CD1c-positive myeloid dendritic cell (primary cell): ENCODE data around the gene DPF1.

Experiments
- DNase-seq: peaks from one replicate; pipeline ENCODE4 v3.0.0-alpha.2; 2016; ENCODE audit errors: extremely low spot score

The DPF1 gene

DNA sequence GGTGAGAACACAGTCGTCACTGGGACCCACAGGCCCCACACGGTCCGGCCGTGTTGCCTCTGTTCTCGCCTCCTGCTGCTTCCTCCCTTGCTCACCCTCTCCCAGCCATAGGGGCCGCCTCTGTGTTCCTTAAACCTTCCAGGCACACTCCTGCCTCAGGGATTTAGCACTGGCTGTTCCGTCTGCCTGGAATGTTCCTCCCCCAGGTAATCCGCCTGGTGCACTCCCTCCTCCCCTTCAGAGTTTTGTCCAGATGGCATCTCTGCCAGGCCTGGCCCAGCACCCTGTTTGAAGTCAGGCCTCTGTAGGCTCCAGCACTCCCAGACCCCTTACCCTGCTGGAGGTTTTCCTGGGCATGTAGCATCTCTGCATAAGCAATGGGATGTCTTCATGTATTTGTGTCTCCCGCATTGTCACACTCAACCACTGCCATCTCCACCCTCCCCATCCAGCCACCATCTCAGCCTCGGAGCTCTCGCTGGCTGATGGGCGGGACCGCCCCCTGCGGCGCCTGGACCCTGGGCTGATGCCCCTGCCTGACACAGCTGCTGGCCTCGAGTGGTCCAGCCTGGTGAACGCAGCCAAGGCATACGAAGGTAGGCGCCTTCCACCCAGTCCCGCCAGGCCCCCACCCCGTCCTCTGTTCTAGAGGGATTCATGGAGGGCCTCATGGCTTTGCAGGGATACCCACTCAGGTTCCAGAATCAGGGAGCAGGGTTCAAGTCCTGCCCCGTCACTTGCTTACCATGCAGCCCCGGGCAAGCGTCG is 25.9 kb downstream of the DPF1 start:
- no peak for DNase-seq

DNA sequence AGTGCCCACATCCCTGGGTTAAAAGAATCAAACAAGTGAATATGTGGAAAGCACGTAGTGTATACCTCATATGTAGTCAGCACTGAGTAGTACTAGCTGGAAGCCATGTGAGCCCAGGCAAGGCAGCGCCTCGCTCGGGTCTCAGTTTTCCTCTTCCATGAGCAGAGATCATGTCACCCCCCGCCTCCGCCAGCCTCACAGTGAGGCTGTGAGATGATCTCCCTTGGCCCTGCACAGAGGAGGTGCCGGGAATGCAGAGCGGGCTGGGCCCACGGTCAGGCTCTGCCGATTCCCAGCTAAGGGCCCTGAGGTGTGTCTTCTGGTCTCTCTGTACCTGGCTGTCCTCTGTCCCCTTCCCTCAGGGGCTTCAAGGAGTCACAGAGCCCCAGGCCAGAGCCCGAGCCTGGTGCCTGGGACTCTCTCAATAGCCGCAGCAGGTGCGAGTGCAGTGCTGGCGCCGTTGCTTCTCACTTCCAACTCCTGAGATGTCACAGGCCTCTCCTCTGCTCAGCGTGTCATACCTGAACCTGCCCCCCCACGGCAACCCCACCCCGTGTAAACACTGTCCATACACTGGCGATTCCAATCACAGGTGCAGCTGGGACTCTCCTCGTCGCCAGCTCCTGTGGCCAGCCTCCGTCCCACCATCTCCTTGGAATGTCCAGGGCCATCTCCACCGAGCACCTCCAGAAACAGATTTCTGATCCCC is 26.9 kb downstream of the DPF1 start:
- DNase-seq, result no peak

DNA sequence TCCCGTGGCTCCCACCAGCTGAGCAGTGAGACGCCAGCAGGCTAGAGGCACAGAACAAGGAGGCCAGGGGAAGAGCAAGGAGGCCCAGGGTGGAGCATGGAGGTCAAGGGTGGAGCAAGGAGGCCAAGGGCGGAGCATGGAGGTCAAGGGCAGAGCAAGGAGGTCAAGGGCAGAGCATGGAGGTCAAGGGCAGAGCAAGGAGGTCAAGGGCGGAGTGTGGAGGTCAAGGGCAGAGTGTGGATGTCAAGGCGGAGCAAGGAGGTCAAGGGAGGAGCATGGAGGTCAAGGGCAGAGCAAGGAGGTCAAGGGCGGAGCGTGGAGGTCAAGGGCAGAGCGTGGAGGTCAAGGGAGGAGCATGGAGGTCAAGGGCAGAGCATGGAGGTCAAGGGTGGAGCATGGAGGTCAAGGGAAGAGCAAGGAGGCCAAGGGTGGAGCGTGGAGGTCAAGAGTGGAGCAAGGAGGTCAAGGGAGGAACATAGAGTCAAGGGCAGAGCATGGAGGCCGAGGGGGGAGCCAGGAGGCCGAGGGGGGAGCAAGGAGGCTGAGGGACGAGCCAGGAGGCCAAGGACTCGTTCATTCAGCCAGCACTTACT is 27.7 kb downstream of the DPF1 start:
- no peak for DNase-seq

DNA sequence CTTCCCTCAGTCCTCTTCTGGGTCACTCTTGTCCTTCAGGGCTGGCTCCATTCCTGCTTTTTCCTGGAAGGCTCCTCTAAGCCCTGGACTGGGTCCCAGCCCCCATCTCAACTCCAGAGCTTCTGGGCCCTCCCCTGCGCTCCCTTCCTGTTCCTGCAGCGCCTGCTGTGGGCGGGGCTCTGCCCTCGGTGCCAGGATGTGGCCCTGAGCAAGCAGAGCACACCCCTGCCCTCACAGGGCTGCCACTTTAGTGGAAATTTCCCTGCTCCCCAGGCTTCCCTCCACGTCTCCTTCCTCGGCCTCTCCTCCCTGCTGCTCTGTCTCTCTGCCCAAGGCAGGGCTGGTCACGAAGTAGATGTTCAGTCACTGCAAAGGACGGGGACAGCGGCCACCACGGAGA is 28.8 kb downstream of the DPF1 start:
- DNase-seq, result no peak

DNA sequence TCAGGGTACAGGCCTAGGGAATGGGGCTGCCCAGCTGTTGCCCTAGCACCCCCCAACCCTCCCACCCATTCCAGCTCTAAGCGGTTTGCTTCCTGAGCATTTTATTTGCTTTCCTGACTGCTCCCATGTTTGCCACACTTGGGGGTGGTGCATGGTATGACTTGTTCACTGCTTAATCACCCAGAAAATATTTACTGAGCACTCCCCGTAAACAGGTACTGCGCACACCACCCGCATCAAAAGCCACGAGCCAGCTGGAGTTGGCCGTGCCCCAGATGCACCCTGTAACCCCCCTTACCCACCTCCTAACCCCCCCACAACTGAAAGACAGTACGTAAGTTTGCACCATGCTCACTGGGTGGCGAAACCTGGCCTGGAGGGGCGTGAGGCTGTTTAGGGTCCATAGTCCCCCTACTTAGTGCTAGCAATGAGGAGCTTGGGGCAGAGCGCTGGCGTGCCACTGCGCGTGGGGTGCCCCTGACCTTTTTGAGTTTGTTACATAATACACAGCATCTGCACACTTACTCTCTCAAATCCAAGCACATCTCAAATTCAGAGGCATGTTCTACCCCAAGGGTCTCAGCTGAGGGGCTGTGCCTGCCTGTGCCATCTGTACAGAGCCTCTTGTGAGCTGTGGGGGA is 29.8 kb downstream of the DPF1 start:
- no peak for DNase-seq

DNA sequence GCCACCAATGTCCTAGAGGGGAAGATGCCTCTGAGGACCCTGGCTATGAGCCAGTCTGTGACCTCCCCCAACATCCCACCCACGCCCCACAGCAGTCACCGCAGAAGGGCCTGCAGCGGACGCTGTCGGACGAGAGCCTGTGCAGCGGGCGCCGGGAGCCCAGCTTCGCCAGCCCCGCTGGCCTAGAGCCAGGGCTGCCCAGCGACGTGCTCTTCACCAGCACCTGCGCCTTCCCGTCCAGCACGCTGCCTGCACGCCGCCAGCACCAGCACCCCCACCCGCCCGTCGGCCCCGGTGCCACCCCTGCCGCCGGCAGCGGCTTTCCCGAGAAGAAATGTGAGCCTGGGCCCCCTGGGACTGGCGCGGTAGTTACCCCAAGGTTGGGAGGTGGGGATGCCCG is 30.6 kb downstream of the DPF1 start:
- no peak for DNase-seq

DNA sequence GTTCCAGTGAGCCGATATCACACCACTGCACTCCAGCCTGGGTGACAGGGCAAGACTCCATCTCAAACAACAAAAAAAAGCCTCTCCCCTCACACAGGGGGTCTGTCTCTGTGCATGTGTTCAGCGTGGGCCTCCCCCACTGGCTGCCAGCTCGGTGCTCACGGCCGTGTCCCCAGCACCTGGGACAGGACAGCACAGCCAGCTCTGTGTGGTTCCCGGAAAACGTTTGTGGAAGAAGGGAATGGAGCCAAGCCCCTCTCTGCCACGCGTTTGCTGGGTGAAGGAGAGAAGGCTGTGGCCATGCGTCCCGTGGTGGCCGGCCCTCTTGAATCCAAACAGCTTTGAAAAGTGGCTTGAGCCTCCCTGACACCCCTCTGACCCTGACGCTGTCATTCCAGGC is 32.3 kb downstream of the DPF1 start:
- no peak for DNase-seq

DNA sequence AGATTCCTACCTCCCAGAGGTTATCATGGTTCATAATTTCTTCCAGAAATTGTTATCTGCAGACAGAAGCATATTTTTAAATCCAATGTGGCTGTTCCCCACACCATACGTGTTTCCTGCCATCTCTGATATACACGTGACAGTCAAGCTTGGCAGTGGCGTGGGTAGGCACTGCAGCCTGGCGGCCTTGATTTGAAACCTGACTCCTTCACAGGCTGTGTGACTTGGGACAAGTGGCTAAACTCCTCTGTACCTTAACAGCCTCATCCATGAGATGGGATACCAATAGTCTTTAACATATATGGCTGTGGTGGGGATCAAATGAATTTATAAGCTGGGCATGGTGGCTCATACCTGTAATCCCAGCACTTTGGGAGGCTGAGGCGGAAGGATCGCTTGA is 33.2 kb downstream of the DPF1 start:
- no peak for DNase-seq

DNA sequence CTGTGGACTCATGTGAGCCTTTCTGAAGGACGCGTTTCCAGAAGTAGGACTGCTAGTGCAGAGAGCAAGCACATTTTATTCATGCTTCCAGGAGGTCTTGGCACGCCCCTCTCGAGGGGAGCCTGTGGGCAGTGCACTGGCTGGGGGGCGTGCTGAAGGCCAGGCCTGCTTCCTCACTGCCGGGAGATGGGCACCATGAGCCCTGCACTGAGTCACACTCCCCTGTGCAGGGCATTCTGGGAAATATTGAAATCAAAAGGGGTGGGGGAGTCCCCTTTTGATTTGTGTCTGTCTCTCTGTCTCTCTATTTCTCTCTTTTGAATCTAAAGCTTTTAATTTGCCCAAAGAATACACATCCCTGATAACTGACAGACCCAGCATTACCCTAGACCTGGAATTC is 34.0 kb downstream of the DPF1 start:
- no peak for DNase-seq

DNA sequence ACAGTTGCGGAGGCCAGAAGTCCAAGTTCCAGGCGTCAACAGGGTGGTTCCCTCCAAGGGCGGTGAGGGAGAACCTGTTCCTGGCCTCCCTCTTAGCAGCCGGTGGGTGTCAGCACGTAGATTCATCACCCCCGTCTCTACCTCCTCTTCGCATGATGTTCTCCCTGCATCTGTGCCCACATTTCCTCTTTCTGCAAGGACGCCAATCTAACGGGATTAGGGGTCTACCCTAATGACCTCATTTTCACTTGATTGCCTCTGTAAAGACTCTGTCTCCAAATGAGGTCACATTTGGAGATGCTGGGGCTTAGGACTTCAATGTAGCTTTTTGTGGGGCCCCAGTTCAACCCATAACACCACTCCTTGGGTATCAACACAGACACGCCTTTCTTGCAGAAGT is 38.5 kb downstream of the DPF1 start:
- no peak for DNase-seq

DNA sequence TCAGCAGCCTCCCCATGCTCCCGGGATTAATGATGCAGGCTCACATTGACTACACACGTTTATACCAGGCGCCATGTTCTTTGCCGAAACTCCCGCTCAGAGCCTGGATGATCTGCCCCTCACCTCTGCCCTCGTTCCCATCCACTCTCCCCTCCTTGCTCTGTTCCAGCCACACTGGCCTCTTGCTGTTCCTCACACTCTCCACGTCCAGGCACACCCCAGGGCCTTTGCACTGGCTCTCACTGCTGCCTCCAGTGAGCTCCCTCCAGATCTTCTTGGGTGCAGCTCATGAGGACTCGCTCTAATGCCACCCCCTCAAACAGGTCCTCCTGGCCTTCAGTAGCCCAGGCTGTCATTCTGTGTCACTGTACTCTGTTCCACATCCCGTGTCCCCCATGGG is 39.2 kb downstream of the DPF1 start:
- DNase-seq, result no peak

DNA sequence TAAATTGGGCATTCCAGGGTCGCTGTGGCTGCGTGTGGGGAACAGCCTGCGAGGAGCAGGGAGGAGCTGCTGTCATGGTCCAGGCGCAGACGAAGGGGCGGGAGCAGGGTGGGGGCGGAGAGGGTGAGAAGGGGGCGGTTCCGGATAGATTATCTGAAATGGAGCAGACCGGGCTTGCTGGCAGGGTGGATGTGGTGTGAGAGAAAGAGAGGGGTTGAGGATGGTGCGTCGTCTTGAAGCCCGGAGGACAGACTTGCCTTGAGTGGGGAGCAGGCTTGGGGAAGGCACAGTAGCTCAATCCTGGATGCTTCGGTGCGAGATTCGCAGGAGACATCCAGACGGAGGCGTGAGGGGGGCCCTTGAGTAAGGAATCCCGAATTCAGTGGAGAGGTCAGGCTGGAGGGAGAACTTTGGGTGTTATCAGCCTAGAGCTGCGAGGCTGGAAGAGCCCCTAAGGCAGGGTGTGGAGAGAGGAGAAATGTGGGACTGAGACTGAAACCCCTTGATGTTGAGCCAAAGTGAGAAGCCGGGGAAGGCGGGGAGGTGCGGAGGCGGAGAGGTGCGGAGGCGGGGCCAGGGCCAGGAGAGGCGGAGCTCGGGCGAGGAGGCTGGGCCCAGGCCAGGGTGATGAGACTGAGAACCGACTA is 40.6 kb downstream of the DPF1 start:
- DNase-seq, result no peak

DNA sequence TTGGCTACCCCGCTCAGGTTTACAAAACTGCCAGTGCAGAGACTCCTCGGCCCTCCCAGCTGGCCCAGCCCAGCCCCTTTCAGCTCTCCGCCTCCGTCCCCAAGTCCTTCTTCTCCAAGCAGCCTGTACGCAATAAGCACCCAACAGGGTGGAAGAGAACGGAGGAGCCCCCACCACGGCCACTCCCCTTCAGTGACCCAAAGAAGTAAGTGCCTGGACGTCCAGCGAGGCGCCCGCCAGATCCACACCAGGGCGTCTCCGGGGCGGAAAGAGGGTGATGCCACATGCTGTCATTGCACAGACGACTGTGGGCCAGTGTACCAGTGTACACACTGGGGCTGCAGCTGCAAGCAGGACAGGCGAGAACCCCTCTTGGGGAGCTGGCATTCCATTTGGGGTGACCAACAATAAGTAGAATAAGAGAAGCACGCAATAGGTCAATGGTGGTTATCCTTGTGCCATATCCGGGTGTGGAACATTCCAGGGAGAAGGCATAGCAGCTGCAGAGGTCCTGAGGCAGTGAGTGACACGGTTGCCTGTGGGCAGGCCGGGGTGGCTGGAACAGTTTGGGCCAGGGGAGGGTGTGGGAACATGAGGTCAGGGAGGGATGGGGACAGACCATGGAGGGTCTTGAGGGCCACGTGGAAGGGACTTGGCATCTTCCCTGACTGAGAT is 41.3 kb downstream of the DPF1 start:
- DNase-seq, result no peak

DNA sequence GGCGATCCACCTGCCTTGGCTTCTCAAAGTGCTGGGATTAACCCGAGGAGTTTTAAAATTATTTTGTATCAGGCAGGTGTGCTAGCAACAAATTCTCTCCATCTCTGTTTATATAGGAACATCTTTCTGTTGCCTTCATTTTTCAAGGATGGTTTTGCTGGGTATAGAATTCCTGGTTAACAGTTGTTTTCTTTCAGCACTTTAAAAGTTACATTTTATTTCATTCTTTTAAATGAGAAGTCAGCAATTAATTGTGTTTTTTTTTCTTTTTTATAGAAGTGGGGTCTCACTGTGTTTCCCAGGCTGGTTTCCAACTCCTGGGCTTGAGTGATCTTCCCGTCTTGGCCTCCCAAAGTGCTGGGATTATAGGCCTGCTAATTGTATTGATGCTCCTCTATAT is 44.0 kb downstream of the DPF1 start:
- no peak for DNase-seq

DNA sequence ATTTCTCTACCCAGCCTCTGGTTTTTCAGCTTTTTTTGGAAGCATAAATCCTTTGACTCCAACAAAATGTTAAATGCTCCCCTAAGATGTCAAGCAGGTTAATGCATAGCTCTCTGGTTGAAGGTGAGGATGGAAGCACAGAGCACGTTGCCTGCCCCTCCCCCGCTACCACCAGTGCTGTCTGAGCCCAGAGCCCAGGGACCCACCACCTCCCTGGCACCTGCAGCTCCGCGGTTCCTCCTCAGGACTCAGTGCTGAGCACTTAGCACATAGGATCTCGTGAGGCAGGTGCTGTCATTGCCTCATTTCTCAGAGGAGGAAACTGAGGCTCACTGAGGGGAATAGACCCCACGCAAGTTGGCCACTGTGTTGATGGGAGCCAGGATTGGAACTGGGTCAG is 48.6 kb downstream of the DPF1 start:
- DNase-seq, result no peak

DNA sequence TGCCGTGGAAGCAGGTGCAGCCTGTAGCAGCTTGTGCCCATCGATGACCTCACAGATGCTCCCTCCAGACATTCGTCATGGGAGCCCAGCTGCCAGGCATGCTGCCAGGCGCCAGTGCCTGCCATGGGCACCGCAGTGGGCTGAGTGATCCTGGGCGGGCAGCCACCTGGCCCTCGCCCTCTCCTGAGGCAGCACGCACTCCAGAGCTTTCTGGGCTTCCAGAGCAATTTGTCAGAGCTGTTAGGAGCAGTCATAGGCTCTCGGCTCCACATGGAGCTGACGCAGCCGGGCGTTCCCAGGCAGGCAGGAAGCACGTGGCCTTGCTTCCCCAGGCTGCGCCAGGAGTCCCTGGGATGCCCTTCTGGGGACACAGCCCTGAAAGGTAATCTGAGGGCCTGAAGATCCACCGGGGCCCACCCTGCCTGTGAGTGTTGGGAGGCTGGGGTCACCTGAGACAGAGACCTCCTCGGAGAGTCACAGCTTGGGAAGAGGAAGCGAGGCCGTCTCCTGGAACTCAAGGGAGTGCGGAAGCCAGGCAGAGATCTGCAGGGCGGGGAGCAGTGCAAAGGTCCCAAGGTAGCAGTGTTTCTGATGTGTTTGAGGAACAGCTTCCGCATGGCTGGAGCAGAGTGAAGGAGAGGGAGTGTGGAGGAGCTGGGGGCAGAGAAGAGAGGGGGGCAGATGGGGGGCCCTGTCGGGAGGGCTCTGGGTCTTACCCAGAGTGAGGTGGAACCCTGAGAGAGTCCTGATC is 50.6 kb downstream of the DPF1 start:
- DNase-seq, result no peak

DNA sequence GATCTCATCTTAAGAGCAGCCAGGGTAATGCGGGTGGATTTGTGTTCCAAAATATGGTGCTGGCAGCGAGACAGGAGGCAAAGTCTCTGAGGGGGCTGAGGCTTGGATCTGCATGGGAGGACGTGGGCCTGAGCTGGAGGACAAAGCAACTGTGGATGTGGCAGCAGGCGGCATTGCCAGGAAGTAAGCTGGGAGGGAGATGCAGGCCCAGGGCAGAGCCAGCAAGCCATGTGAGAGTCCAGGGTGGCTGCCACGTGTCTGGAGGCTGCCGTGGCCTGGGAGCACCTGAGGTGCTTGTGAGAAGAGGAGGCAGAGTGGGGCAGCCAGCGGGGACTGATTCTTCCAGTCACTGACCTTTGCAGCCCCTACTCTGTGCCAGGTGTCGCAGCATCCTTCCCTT is 52.0 kb downstream of the DPF1 start:
- no peak for DNase-seq

DNA sequence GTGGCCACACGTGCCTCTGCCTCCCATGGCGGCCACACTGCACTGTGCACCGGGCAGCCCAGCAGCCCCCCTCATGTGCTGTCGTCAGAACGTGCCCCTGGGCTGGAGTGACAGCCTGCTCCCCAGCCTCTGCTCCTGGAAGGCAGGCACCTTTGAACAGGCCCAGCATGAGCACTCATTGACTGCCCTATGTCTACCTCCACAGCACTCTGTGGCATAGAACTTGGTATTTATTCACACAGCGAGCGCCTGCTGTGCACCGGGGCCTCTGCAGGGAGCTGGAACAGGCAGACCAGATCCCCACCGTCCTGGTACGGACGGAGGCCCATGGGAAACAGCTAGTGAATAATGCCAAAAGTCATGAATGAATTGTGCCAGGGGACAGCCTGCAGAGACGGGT is 53.7 kb downstream of the DPF1 start:
- no peak for DNase-seq

DNA sequence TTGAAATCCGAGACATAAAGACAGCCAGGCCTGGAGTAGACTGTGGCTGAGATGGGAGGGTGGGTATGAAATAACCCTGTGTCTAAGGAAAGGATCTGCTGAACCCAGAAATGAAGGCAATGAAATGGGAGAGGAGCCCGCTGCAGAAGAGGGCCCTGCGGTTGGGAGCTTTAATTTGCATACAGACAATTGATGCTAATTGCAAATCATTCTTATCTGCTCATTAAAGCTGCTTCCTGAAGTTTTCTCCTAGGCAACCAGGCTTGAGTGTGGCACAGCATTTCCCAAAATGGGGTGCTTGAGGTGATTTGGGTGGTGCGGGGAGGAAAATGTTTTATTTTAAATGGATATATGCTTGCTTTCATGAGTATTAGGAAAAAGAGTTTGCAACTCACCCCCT is 55.4 kb downstream of the DPF1 start:
- DNase-seq, result no peak

DNA sequence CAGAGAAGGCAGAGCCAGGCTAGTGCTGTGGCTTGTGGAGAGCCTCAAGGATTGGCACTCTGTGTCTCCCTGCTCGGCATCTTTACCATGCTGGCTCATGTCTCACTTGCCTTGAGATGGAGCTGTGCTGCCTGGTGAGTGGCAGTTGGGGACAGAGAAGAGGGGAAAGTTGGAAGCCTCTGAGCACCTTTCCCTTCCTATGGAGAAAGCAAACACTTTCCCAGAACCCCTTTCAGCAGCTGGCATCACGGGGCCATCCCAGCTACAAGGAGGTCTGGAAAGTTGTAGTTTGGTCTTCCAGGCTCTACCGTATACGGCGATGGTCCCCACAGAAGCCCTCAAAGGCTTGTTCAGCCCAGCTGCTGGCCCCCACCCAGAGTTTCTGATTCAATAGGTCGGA is 58.7 kb downstream of the DPF1 start:
- no peak for DNase-seq

DNA sequence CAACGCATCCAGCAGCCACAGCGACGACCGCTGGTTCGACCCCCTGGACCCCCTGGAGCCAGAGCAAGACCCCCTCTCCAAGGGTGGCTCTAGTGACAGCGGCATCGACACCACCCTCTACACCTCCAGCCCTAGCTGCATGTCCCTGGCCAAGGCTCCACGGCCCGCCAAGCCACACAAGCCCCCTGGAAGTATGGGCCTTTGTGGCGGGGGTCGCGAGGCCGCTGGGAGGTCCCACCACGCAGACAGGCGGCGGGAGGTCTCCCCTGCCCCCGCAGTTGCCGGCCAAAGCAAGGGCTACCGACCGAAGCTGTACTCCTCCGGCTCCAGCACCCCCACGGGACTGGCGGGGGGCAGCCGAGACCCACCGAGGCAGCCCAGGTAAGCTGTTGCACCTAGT is 59.5 kb downstream of the DPF1 start:
- no peak for DNase-seq
